Uterus (tissue), 4 donors: ENCODE measurements around the gene MRPL18. TPM values are rescaled to one million over a fixed set of nuclear protein-coding genes. Genes with fewer than 3 reads are reported as not detected.

ENCODE experiments used
- DNase-seq, 2 donors: peaks; one replicate each; pipeline ENCODE4 v3.0.0-alpha.2; 2019 to 2020
- H3K27ac ChIP-seq, 2 donors: fragments of 200-600 bp; sonication (generic); 1 replicate in 1 of 2; 2 replicates in 1 of 2; pipeline ENCODE4 v1.5.1; 2016 to 2018
- H3K27me3 ChIP-seq, 2 donors: fragments of 200-600 bp; sonication (generic); one replicate each; pipeline ENCODE4 v1.5.1; 2018 to 2019; ENCODE audit warnings: control low read depth in 1 of 2
- H3K36me3 ChIP-seq, 2 donors: fragments of 200-600 bp; sonication (generic); one replicate each; pipeline ENCODE4 v1.5.1; 2019; ENCODE audit warnings: control low read depth in 1 of 2
- H3K4me1 ChIP-seq, 2 donors: fragments of 200-600 bp; sonication (generic); one replicate each; pipeline ENCODE4 v1.5.1; 2018 to 2019; ENCODE audit warnings: control low read depth in 1 of 2
- H3K4me3 ChIP-seq, 2 donors: fragments of 200-600 bp; sonication (generic); 1 replicate in 1 of 2; 2 replicates in 1 of 2; pipeline ENCODE4 v1.5.1; 2018 to 2019; ENCODE audit warnings: mild to moderate bottlenecking in 1 of 2
- H3K9me3 ChIP-seq, 2 donors: fragments of 200-600 bp; sonication (generic); one replicate each; pipeline ENCODE4 v1.5.1; 2019; ENCODE audit warnings: control low read depth in 1 of 2
- CTCF ChIP-seq, 4 experiments: fragments of 200-600 bp in 2 of 4; fragments of 450-650 bp in 2 of 4; sonication (generic) in 2 of 4; IDR thresholded peaks; one replicate each; pipeline ENCODE4 v1.5.1; 2016 to 2019; ENCODE audit warnings: antibody characterized with exemption in 4 of 4, mild to moderate bottlenecking in 2 of 4, moderate library complexity in 1 of 4
- POLR2A ChIP-seq, 2 donors: fragments of 450-650 bp; IDR thresholded peaks; one replicate each; pipeline ENCODE4 v1.6.1; 2016; ENCODE audit warnings: antibody characterized with exemption in 2 of 2, mild to moderate bottlenecking in 1 of 2, moderate library complexity in 1 of 2
- intact Hi-C: fragments of 100-400 bp; cut with DNase I; formaldehyde crosslinking; loops from one replicate; pipeline ENCODE4 v1.15.1; 2023; ENCODE audit warnings: low total_unique reads
- total RNA-seq, 4 donors: library from RNA; depleted of rRNA in 3 of 4; stranded (reverse); fragments of >200 nt in 3 of 4; gene quantifications; one replicate each; pipeline versions ENCODE4 v1.1.0 to v1.2.4, GENCODE V29; 2014 to 2023
- donor health status: DM: yes; HTN: yes; CAD: no.

The MRPL18 gene
- total RNA-seq, 4 donors from 2014 or later: 23.5 to 66.0 (median 46.8) TPM

- H3K4me3 ChIP-seq: no peak overlapping the region
- H3K9me3 ChIP-seq: no peaks in the 10 kb centered on the region
- no peaks in the 10 kb centered on the region for H3K36me3 ChIP-seq
- no peak for DNase-seq
- H3K27me3 ChIP-seq: no peaks in the 10 kb centered on the region
- TF ChIP-seq CTCF (IDR thresholded peaks at IDR 0.05) (no peak), POLR2A (IDR thresholded peaks at IDR 0.05) (no peak)
- intact Hi-C loops: no loop called here
- no peak overlapping the region for H3K27ac ChIP-seq
- no peaks in the 10 kb centered on the region for H3K4me1 ChIP-seq
These were observed 12.9 kb upstream of the MRPL18 start for GRCh38 chr6:159777240-159777904.

GRCh38 chr6:159778131-159778530 is 12.1 kb upstream of the MRPL18 start:
- no peaks in the 10 kb centered on the region for H3K27me3 ChIP-seq
- H3K4me1 ChIP-seq: no peaks in the 10 kb centered on the region
- TF ChIP-seq POLR2A (IDR thresholded peaks at IDR 0.05): no peak
- TF ChIP-seq CTCF (IDR thresholded peaks at IDR 0.05): no peak
- intact Hi-C loops: no loop called here
- no peak overlapping the region for H3K27ac ChIP-seq
- no peaks in the 10 kb centered on the region for H3K36me3 ChIP-seq
- DNase-seq: no peak
- H3K9me3 ChIP-seq: no peaks in the 10 kb centered on the region
- H3K4me3 ChIP-seq: no peak overlapping the region

GRCh38 chr6:159778542-159779103 is 11.6 kb upstream of the MRPL18 start:
- no peak overlapping the region for H3K4me3 ChIP-seq
- no peaks in the 10 kb centered on the region for H3K36me3 ChIP-seq
- intact Hi-C loops: no loop called here

GRCh38 chr6:159788276-159788675 is 2.0 kb upstream of the MRPL18 start:
- H3K9me3 ChIP-seq: no peaks in the 10 kb centered on the region
- no peak for TF ChIP-seq POLR2A (IDR thresholded peaks at IDR 0.05)
- no peak for TF ChIP-seq CTCF (IDR thresholded peaks at IDR 0.05)
- intact Hi-C loops: loop anchor here (5.0 kb wide), 1 partner anchor 96 kb away; the partner anchor contains the start of gene SOD2

More at GRCh38 chr6:159778542-159779103, 11.6 kb upstream of the MRPL18 start:
- no peaks in the 10 kb centered on the region for H3K4me1 ChIP-seq
- no peak for DNase-seq
- H3K27me3 ChIP-seq: no peaks in the 10 kb centered on the region
- H3K27ac ChIP-seq: no peak overlapping the region
- TF ChIP-seq CTCF (IDR thresholded peaks at IDR 0.05) (no peak), POLR2A (IDR thresholded peaks at IDR 0.05) (no peak)
- H3K9me3 ChIP-seq: no peaks in the 10 kb centered on the region

GRCh38 chr6:159788753-159789376 is 1.4 kb upstream of the MRPL18 start:
- DNase-seq: peak; percentile 26 to 36
- Histone ChIP-seq H3K4me1 (peaks cover 21 to 23% of the 10 kb centered on the region in 2 donors), H3K27ac (peak overlapping the region; percentile 92 to 100), H3K4me3 (peak overlapping the region; percentile 92 to 99), H3K36me3 (no peaks in the 10 kb centered on the region), H3K9me3 (no peaks in the 10 kb centered on the region), H3K27me3 (no peaks in the 10 kb centered on the region)
- intact Hi-C loops: loop anchor here (5.0 kb wide), 1 partner anchor 97 kb away; the partner anchor contains the start of gene SOD2
- TF ChIP-seq POLR2A (IDR thresholded peaks at IDR 0.05) (no peak), CTCF (IDR thresholded peaks at IDR 0.05) (no peak)

More at GRCh38 chr6:159788276-159788675, 2.0 kb upstream of the MRPL18 start:
- DNase-seq: no peak
- H3K4me3 ChIP-seq: peak overlapping the region; percentile 92 to 99
- H3K36me3 ChIP-seq: no peaks in the 10 kb centered on the region
- H3K4me1 ChIP-seq: peaks cover 21 to 23% of the 10 kb centered on the region in 2 donors
- H3K27me3 ChIP-seq: no peaks in the 10 kb centered on the region
- H3K27ac ChIP-seq: peak overlapping the region; percentile 92 to 100
